ENCODE measurements around the gene CYSLTR2.

The CYSLTR2 gene

GRCh38 chr13:48653472-48653939, at the start of gene CYSLTR2:
TSS of gene CYSLTR2 (plus strand) at chr13:48653929. CDS start at chr13:48706818, 52,889 bp downstream.
- Histone ChIP-seq H3K9ac (ENCODE audit: low read length) (no peak within 1 kb of the TSS), H3K9me3 (ENCODE audit: control insufficient read depth, low read depth, low read length) (no peaks in the 10 kb centered on the region), H3K4me1 (ENCODE audit: control insufficient read depth, low read depth, low read length) (no peaks in the 10 kb centered on the region), H3K4me3 (ENCODE audit: low read length) (no peak within 1 kb of the TSS), H3K27me3 (ENCODE audit: control insufficient read depth, insufficient read depth, low read length) (no peaks in the 10 kb centered on the region), H3K36me3 (ENCODE audit: control insufficient read depth, low read depth, low read length) (no peaks in the 10 kb centered on the region), H3K27ac (ENCODE audit: low read length) (no peak within 1 kb of the TSS)

- no peak overlapping the region for H3K4me3 ChIP-seq (ENCODE audit: low read length)
- H3K27ac ChIP-seq (ENCODE audit: low read length): no peak overlapping the region
- H3K9me3 ChIP-seq (ENCODE audit: control insufficient read depth, low read depth, low read length): peaks cover 9% of the 10 kb centered on the region
- no peaks in the 10 kb centered on the region for H3K4me1 ChIP-seq (ENCODE audit: control insufficient read depth, low read depth, low read length)
- H3K36me3 ChIP-seq (ENCODE audit: control insufficient read depth, low read depth, low read length): no peaks in the 10 kb centered on the region
- no peaks in the 10 kb centered on the region for H3K27me3 ChIP-seq (ENCODE audit: control insufficient read depth, insufficient read depth, low read length)
- H3K9ac ChIP-seq (ENCODE audit: low read length): no peak overlapping the region
Measured at GRCh38 chr13:48615049-48615448, 38.7 kb upstream of the CYSLTR2 start.

GRCh38 chr13:48618937-48619336, 34.8 kb upstream of the CYSLTR2 start:
- no peaks in the 10 kb centered on the region for H3K27me3 ChIP-seq (ENCODE audit: control insufficient read depth, insufficient read depth, low read length)
- no peak overlapping the region for H3K4me3 ChIP-seq (ENCODE audit: low read length)
- no peaks in the 10 kb centered on the region for H3K36me3 ChIP-seq (ENCODE audit: control insufficient read depth, low read depth, low read length)
- H3K9ac ChIP-seq (ENCODE audit: low read length): no peak overlapping the region
- H3K27ac ChIP-seq (ENCODE audit: low read length): no peak overlapping the region
- no peaks in the 10 kb centered on the region for H3K4me1 ChIP-seq (ENCODE audit: control insufficient read depth, low read depth, low read length)
- H3K9me3 ChIP-seq (ENCODE audit: control insufficient read depth, low read depth, low read length): peaks cover 11% of the 10 kb centered on the region

GRCh38 chr13:48621056-48621455, 32.7 kb upstream of the CYSLTR2 start:
- Histone ChIP-seq H3K36me3 (ENCODE audit: control insufficient read depth, low read depth, low read length) (no peaks in the 10 kb centered on the region), H3K4me1 (ENCODE audit: control insufficient read depth, low read depth, low read length) (no peaks in the 10 kb centered on the region), H3K27ac (ENCODE audit: low read length) (no peak overlapping the region), H3K9ac (ENCODE audit: low read length) (no peak overlapping the region), H3K4me3 (ENCODE audit: low read length) (no peak overlapping the region), H3K9me3 (ENCODE audit: control insufficient read depth, low read depth, low read length) (peaks cover 11% of the 10 kb centered on the region), H3K27me3 (ENCODE audit: control insufficient read depth, insufficient read depth, low read length) (no peaks in the 10 kb centered on the region)

GRCh38 chr13:48624016-48624415, 29.7 kb upstream of the CYSLTR2 start:
- H3K4me3 ChIP-seq (ENCODE audit: low read length): no peak overlapping the region
- H3K9ac ChIP-seq (ENCODE audit: low read length): no peak overlapping the region
- H3K27me3 ChIP-seq (ENCODE audit: control insufficient read depth, insufficient read depth, low read length): no peaks in the 10 kb centered on the region
- peaks cover 5% of the 10 kb centered on the region for H3K9me3 ChIP-seq (ENCODE audit: control insufficient read depth, low read depth, low read length)
- H3K27ac ChIP-seq (ENCODE audit: low read length): no peak overlapping the region
- H3K4me1 ChIP-seq (ENCODE audit: control insufficient read depth, low read depth, low read length): no peaks in the 10 kb centered on the region
- H3K36me3 ChIP-seq (ENCODE audit: control insufficient read depth, low read depth, low read length): no peaks in the 10 kb centered on the region

GRCh38 chr13:48624858-48625257, 28.9 kb upstream of the CYSLTR2 start:
- H3K36me3 ChIP-seq (ENCODE audit: control insufficient read depth, low read depth, low read length): no peaks in the 10 kb centered on the region
- no peak overlapping the region for H3K27ac ChIP-seq (ENCODE audit: low read length)
- H3K9ac ChIP-seq (ENCODE audit: low read length): no peak overlapping the region
- H3K4me3 ChIP-seq (ENCODE audit: low read length): no peak overlapping the region
- no peaks in the 10 kb centered on the region for H3K4me1 ChIP-seq (ENCODE audit: control insufficient read depth, low read depth, low read length)
- H3K27me3 ChIP-seq (ENCODE audit: control insufficient read depth, insufficient read depth, low read length): no peaks in the 10 kb centered on the region
- peaks cover 3% of the 10 kb centered on the region for H3K9me3 ChIP-seq (ENCODE audit: control insufficient read depth, low read depth, low read length)

GRCh38 chr13:48625413-48626076, 28.2 kb upstream of the CYSLTR2 start:
- Histone ChIP-seq H3K4me3 (ENCODE audit: low read length) (no peak overlapping the region), H3K4me1 (ENCODE audit: control insufficient read depth, low read depth, low read length) (no peaks in the 10 kb centered on the region), H3K27ac (ENCODE audit: low read length) (no peak overlapping the region), H3K36me3 (ENCODE audit: control insufficient read depth, low read depth, low read length) (no peaks in the 10 kb centered on the region), H3K9ac (ENCODE audit: low read length) (no peak overlapping the region), H3K27me3 (ENCODE audit: control insufficient read depth, insufficient read depth, low read length) (no peaks in the 10 kb centered on the region), H3K9me3 (ENCODE audit: control insufficient read depth, low read depth, low read length) (no peaks in the 10 kb centered on the region)

- Histone ChIP-seq H3K27ac (ENCODE audit: low read length) (no peak overlapping the region), H3K9me3 (ENCODE audit: control insufficient read depth, low read depth, low read length) (no peaks in the 10 kb centered on the region), H3K4me3 (ENCODE audit: low read length) (no peak overlapping the region)
Measured at GRCh38 chr13:48626077-48626449, 27.7 kb upstream of the CYSLTR2 start.

GRCh38 chr13:48626726-48627451, 26.8 kb upstream of the CYSLTR2 start:
- Histone ChIP-seq H3K36me3 (ENCODE audit: control insufficient read depth, low read depth, low read length) (no peaks in the 10 kb centered on the region), H3K9me3 (ENCODE audit: control insufficient read depth, low read depth, low read length) (no peaks in the 10 kb centered on the region), H3K4me3 (ENCODE audit: low read length) (no peak overlapping the region), H3K27me3 (ENCODE audit: control insufficient read depth, insufficient read depth, low read length) (no peaks in the 10 kb centered on the region), H3K4me1 (ENCODE audit: control insufficient read depth, low read depth, low read length) (no peaks in the 10 kb centered on the region), H3K27ac (ENCODE audit: low read length) (no peak overlapping the region), H3K9ac (ENCODE audit: low read length) (no peak overlapping the region)

More at GRCh38 chr13:48626077-48626449, 27.7 kb upstream of the CYSLTR2 start:
- H3K4me1 ChIP-seq (ENCODE audit: control insufficient read depth, low read depth, low read length): no peaks in the 10 kb centered on the region
- no peak overlapping the region for H3K9ac ChIP-seq (ENCODE audit: low read length)
- H3K36me3 ChIP-seq (ENCODE audit: control insufficient read depth, low read depth, low read length): no peaks in the 10 kb centered on the region
- no peaks in the 10 kb centered on the region for H3K27me3 ChIP-seq (ENCODE audit: control insufficient read depth, insufficient read depth, low read length)

- no peaks in the 10 kb centered on the region for H3K4me1 ChIP-seq (ENCODE audit: control insufficient read depth, low read depth, low read length)
- H3K27me3 ChIP-seq (ENCODE audit: control insufficient read depth, insufficient read depth, low read length): no peaks in the 10 kb centered on the region
- no peaks in the 10 kb centered on the region for H3K36me3 ChIP-seq (ENCODE audit: control insufficient read depth, low read depth, low read length)
- H3K9me3 ChIP-seq (ENCODE audit: control insufficient read depth, low read depth, low read length): no peaks in the 10 kb centered on the region
- H3K27ac ChIP-seq (ENCODE audit: low read length): no peak overlapping the region
- no peak overlapping the region for H3K4me3 ChIP-seq (ENCODE audit: low read length)
- no peak overlapping the region for H3K9ac ChIP-seq (ENCODE audit: low read length)
Measured at GRCh38 chr13:48629277-48629676, 24.5 kb upstream of the CYSLTR2 start.

- Histone ChIP-seq H3K27ac (ENCODE audit: low read length) (no peak overlapping the region), H3K4me3 (ENCODE audit: low read length) (no peak overlapping the region)
Measured at GRCh38 chr13:48630291-48630690, 23.4 kb upstream of the CYSLTR2 start.

GRCh38 chr13:48630773-48631172, 23.0 kb upstream of the CYSLTR2 start:
- Histone ChIP-seq H3K27me3 (ENCODE audit: control insufficient read depth, insufficient read depth, low read length) (no peaks in the 10 kb centered on the region), H3K9me3 (ENCODE audit: control insufficient read depth, low read depth, low read length) (peaks cover 4% of the 10 kb centered on the region), H3K27ac (ENCODE audit: low read length) (no peak overlapping the region), H3K4me3 (ENCODE audit: low read length) (no peak overlapping the region), H3K9ac (ENCODE audit: low read length) (no peak overlapping the region), H3K36me3 (ENCODE audit: control insufficient read depth, low read depth, low read length) (no peaks in the 10 kb centered on the region), H3K4me1 (ENCODE audit: control insufficient read depth, low read depth, low read length) (no peaks in the 10 kb centered on the region)

More at GRCh38 chr13:48630291-48630690, 23.4 kb upstream of the CYSLTR2 start:
- H3K9me3 ChIP-seq (ENCODE audit: control insufficient read depth, low read depth, low read length): peaks cover 4% of the 10 kb centered on the region
- H3K36me3 ChIP-seq (ENCODE audit: control insufficient read depth, low read depth, low read length): no peaks in the 10 kb centered on the region
- H3K27me3 ChIP-seq (ENCODE audit: control insufficient read depth, insufficient read depth, low read length): no peaks in the 10 kb centered on the region
- H3K4me1 ChIP-seq (ENCODE audit: control insufficient read depth, low read depth, low read length): no peaks in the 10 kb centered on the region
- H3K9ac ChIP-seq (ENCODE audit: low read length): no peak overlapping the region
